ENCODE results near the gene CALHM3. TPM values are rescaled to one million over a fixed set of nuclear protein-coding genes. Genes with fewer than 3 reads are reported as not detected.

CALHM3 gene
- total and polyA plus RNA-seq, 2 donors from 2014 or later, result not detected

DNA sequence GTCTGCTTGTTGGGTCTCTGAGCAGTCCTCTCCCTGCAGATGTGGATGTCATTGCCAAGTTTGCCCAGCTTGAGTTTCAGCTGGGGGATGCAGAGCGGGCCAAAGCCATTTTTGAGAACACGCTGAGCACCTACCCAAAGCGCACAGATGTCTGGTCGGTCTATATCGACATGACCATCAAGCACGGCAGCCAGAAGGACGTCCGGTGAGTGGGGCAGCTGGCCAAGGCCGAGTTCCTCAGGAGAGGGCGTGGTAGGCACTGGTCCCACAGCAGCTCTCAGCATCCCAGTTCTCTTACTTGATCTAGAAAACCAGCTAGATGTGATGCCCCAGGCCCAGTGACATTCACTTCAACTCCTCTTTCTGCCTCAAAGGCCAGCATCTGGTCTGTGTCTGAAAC lies 34.6 kb downstream of the CALHM3 start:
- Histone ChIP-seq H3K9me3 (ENCODE audit: control insufficient read depth in 2 of 3, insufficient read depth in 1 of 3, low read length in 3 of 3) (no peaks in the 10 kb centered on the region), H3K4me3 (ENCODE audit: low read length in 3 of 3) (no peak overlapping the region), H3K27me3 (ENCODE audit: control insufficient read depth, insufficient read depth, low read length) (no peaks in the 10 kb centered on the region), H3K36me3 (ENCODE audit: control insufficient read depth in 2 of 3, insufficient read depth in 3 of 3, low read length in 3 of 3) (peaks cover 0 to 47% (median 23%) of the 10 kb centered on the region in 3 donors), H3K4me1 (ENCODE audit: control insufficient read depth in 2 of 3, insufficient read depth in 2 of 3, low read depth in 1 of 3, low read length in 3 of 3) (peaks cover 0 to 3% (median 3%) of the 10 kb centered on the region in 3 donors), H3K9ac (ENCODE audit: low read length in 3 of 3) (no peak overlapping the region), H3K27ac (ENCODE audit: low read depth in 2 of 2, low read length in 2 of 2) (no peak overlapping the region)
- DNase-seq (no peak), FAIRE-seq (no peak)
- intact Hi-C loops (cut with DNase I), result no loop called here
- TF ChIP-seq, protein P1, sequence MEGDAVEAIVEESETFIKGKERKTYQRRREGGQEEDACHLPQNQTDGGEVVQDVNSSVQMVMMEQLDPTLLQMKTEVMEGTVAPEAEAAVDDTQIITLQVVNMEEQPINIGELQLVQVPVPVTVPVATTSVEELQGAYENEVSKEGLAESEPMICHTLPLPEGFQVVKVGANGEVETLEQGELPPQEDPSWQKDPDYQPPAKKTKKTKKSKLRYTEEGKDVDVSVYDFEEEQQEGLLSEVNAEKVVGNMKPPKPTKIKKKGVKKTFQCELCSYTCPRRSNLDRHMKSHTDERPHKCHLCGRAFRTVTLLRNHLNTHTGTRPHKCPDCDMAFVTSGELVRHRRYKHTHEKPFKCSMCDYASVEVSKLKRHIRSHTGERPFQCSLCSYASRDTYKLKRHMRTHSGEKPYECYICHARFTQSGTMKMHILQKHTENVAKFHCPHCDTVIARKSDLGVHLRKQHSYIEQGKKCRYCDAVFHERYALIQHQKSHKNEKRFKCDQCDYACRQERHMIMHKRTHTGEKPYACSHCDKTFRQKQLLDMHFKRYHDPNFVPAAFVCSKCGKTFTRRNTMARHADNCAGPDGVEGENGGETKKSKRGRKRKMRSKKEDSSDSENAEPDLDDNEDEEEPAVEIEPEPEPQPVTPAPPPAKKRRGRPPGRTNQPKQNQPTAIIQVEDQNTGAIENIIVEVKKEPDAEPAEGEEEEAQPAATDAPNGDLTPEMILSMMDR (IDR thresholded peaks at IDR 0.05; ENCODE audit: borderline replicate concordance, extremely low read depth, insufficient read depth), result no peak

DNA sequence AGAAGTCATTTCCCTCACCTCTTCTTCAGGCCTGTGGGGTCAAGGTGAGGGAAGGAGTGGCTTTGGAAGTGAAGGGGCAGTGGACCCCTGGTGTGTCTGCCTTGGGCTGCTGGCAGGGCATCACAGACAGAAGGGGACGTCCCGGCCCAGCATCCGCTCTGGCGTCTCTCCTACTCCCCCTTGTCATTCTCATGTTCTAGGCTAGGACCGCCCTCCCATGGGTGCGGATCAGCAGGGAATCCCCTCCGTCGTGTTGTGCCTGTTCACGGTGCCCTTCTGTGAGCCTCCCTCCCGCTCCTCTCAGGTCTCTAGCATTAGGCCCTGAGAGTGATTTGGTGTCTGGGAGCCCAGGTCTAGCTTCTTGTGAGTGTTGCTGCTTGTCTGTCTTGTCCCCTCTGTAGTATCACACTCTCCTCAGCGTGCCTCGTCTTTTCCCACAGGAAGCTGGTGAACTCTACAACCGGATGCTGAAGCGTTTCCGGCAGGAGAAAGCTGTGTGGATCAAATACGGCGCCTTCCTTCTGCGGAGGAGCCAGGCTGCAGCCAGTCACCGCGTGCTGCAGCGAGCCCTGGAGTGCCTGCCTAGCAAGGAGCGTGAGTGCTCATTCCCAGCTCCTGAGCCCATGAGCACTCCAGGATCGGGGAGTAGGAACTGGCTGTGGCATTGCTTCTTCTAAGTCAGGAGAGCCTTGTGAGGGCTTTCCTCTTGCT lies 35.4 kb downstream of the CALHM3 start:
- H3K4me1 ChIP-seq (ENCODE audit: control insufficient read depth in 2 of 3, insufficient read depth in 2 of 3, low read depth in 1 of 3, low read length in 3 of 3), result peaks cover 0 to 3% (median 0%) of the 10 kb centered on the region in 3 donors
- H3K27ac ChIP-seq (ENCODE audit: low read depth in 2 of 2, low read length in 2 of 2), result no peak overlapping the region
- no peak for DNase-seq
- TF ChIP-seq, protein P1 (IDR thresholded peaks at IDR 0.05; ENCODE audit: borderline replicate concordance, extremely low read depth, insufficient read depth), result no peak
- no peaks in the 10 kb centered on the region for H3K9me3 ChIP-seq (ENCODE audit: control insufficient read depth in 2 of 3, insufficient read depth in 1 of 3, low read length in 3 of 3)
- no peak overlapping the region for H3K4me3 ChIP-seq (ENCODE audit: low read length in 3 of 3)
- H3K36me3 ChIP-seq (ENCODE audit: control insufficient read depth in 2 of 3, insufficient read depth in 3 of 3, low read length in 3 of 3), result peaks cover 0 to 52% (median 24%) of the 10 kb centered on the region in 3 donors
- H3K27me3 ChIP-seq (ENCODE audit: control insufficient read depth, insufficient read depth, low read length), result no peaks in the 10 kb centered on the region
- H3K9ac ChIP-seq (ENCODE audit: low read length in 3 of 3), result no peak overlapping the region
- no peak for FAIRE-seq
- intact Hi-C loops (cut with DNase I), result no loop called here

DNA sequence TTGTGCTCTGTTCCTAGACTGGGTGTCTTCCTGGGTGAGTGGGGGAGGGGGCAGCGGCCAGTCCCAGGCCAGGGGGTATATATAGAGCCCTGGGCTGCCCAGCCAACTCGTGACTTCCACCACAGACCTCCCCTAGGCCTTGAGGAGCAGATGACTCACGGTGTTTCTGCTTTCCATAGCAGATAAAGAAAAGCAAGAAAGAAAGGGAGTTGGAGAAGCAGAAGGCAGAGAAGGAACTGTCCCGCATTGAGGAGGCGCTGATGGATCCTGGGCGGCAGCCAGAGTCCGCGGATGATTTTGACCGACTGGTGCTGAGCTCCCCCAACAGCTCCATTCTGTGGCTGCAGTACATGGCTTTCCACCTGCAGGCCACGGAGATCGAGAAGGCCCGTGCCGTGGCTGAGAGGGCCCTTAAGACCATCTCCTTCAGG lies 37.0 kb downstream of the CALHM3 start:
- Histone ChIP-seq H3K4me3 (ENCODE audit: low read length in 3 of 3) (no peak overlapping the region), H3K27me3 (ENCODE audit: control insufficient read depth, insufficient read depth, low read length) (no peaks in the 10 kb centered on the region), H3K9ac (ENCODE audit: low read length in 3 of 3) (no peak overlapping the region), H3K27ac (ENCODE audit: low read depth in 2 of 2, low read length in 2 of 2) (no peak overlapping the region), H3K4me1 (ENCODE audit: control insufficient read depth in 2 of 3, insufficient read depth in 2 of 3, low read depth in 1 of 3, low read length in 3 of 3) (peaks cover 0 to 3% (median 0%) of the 10 kb centered on the region in 3 donors), H3K36me3 (ENCODE audit: control insufficient read depth in 2 of 3, insufficient read depth in 3 of 3, low read length in 3 of 3) (peaks cover 0 to 62% (median 27%) of the 10 kb centered on the region in 3 donors), H3K9me3 (ENCODE audit: control insufficient read depth in 2 of 3, insufficient read depth in 1 of 3, low read length in 3 of 3) (no peaks in the 10 kb centered on the region)
- TF ChIP-seq, protein P1 (IDR thresholded peaks at IDR 0.05; ENCODE audit: borderline replicate concordance, extremely low read depth, insufficient read depth), result no peak
- intact Hi-C loops (cut with DNase I), result no loop called here
- FAIRE-seq (no peak), DNase-seq (no peak)

All from kidney (tissue), 14 donors.